H1 (cell line): ENCODE results near the gene TC2N. TPM values are rescaled to one million over a fixed set of nuclear protein-coding genes. Genes with fewer than 3 reads are reported as not detected.

ENCODE experiments used
- CREB1 ChIP-seq: IDR thresholded peaks from 2 replicates; pipeline ENCODE4 v1.6.1; 2012; ENCODE audit warnings: inconsistent platforms
- MAFK ChIP-seq: IDR thresholded peaks from 2 replicates; pipeline ENCODE4 v1.6.1; 2012; ENCODE audit warnings: low read depth, mild to moderate bottlenecking, improper control_type of control experiment, low read length
- polyA plus RNA-seq, 7 experiments: library from polyadenylated mRNA; depleted of rRNA in 3 of 7; stranded (reverse) in 5 of 7; unstranded in 2 of 7; fragments of >200 nt in 5 of 7; fragments of 200-250 nt in 2 of 7; gene quantifications; 1 replicate in 5 of 7; 2 replicates in 1 of 7; 4 replicates in 1 of 7; pipeline versions ENCODE4 v1.2.1 to v1.2.3, GENCODE V29; 2011 to 2013; ENCODE audit warnings: missing spikeins in 2 of 7, mixed read lengths in 2 of 7
- total RNA-seq: library from RNA; stranded (reverse); fragmentation: NEBNext Ultra II Directional; extraction: Animal tissue kit (Norgen Biotek cat#: 25700); gene quantifications from 2 replicates; pipeline ENCODE4 v1.2.1, GENCODE V29; 2021
- TF ChIP-seq, protein P1 (sequence below): fragments of 300-600 bp; sonication (generic); IDR thresholded peaks from 2 replicates; pipeline ENCODE4 v1.7.1; 2012; ENCODE audit warnings: low read length, moderate library complexity, mild to moderate bottlenecking, inconsistent platforms; ENCODE audit not compliant: insufficient replicate concordance
- TF ChIP-seq, protein P2 (sequence below): IDR thresholded peaks from 2 replicates; pipeline ENCODE4 v1.6.1; 2011; ENCODE audit warnings: low read depth, mild to moderate bottlenecking, low read length; ENCODE audit not compliant: insufficient read depth

TC2N gene
- total and polyA plus RNA-seq, 2 of the 8 experiments (the other 6 are each of a cell fraction or from before 2014, with no cell fraction given), result 9.7 to 36.2 TPM

DNA sequence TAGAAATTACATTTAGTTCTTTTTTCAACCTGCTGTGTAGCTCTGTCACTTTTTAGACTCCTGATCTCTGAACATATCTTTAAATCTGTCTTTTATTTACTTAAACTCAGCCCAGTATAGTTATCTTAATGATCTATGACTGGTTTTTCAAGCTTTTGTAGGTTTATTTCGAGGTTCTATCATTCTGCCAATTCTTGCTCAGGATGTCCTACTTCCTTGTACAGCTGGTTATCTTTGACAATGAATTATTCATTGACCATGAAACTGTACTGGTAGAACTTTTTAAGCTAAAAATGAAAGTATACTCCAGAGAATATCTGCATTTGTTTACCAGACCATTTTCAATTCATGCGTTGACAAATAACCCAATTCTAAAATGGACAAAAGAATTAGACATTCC lies 37.8 kb downstream of the TC2N start (continued):
- TF ChIP-seq, protein P1, sequence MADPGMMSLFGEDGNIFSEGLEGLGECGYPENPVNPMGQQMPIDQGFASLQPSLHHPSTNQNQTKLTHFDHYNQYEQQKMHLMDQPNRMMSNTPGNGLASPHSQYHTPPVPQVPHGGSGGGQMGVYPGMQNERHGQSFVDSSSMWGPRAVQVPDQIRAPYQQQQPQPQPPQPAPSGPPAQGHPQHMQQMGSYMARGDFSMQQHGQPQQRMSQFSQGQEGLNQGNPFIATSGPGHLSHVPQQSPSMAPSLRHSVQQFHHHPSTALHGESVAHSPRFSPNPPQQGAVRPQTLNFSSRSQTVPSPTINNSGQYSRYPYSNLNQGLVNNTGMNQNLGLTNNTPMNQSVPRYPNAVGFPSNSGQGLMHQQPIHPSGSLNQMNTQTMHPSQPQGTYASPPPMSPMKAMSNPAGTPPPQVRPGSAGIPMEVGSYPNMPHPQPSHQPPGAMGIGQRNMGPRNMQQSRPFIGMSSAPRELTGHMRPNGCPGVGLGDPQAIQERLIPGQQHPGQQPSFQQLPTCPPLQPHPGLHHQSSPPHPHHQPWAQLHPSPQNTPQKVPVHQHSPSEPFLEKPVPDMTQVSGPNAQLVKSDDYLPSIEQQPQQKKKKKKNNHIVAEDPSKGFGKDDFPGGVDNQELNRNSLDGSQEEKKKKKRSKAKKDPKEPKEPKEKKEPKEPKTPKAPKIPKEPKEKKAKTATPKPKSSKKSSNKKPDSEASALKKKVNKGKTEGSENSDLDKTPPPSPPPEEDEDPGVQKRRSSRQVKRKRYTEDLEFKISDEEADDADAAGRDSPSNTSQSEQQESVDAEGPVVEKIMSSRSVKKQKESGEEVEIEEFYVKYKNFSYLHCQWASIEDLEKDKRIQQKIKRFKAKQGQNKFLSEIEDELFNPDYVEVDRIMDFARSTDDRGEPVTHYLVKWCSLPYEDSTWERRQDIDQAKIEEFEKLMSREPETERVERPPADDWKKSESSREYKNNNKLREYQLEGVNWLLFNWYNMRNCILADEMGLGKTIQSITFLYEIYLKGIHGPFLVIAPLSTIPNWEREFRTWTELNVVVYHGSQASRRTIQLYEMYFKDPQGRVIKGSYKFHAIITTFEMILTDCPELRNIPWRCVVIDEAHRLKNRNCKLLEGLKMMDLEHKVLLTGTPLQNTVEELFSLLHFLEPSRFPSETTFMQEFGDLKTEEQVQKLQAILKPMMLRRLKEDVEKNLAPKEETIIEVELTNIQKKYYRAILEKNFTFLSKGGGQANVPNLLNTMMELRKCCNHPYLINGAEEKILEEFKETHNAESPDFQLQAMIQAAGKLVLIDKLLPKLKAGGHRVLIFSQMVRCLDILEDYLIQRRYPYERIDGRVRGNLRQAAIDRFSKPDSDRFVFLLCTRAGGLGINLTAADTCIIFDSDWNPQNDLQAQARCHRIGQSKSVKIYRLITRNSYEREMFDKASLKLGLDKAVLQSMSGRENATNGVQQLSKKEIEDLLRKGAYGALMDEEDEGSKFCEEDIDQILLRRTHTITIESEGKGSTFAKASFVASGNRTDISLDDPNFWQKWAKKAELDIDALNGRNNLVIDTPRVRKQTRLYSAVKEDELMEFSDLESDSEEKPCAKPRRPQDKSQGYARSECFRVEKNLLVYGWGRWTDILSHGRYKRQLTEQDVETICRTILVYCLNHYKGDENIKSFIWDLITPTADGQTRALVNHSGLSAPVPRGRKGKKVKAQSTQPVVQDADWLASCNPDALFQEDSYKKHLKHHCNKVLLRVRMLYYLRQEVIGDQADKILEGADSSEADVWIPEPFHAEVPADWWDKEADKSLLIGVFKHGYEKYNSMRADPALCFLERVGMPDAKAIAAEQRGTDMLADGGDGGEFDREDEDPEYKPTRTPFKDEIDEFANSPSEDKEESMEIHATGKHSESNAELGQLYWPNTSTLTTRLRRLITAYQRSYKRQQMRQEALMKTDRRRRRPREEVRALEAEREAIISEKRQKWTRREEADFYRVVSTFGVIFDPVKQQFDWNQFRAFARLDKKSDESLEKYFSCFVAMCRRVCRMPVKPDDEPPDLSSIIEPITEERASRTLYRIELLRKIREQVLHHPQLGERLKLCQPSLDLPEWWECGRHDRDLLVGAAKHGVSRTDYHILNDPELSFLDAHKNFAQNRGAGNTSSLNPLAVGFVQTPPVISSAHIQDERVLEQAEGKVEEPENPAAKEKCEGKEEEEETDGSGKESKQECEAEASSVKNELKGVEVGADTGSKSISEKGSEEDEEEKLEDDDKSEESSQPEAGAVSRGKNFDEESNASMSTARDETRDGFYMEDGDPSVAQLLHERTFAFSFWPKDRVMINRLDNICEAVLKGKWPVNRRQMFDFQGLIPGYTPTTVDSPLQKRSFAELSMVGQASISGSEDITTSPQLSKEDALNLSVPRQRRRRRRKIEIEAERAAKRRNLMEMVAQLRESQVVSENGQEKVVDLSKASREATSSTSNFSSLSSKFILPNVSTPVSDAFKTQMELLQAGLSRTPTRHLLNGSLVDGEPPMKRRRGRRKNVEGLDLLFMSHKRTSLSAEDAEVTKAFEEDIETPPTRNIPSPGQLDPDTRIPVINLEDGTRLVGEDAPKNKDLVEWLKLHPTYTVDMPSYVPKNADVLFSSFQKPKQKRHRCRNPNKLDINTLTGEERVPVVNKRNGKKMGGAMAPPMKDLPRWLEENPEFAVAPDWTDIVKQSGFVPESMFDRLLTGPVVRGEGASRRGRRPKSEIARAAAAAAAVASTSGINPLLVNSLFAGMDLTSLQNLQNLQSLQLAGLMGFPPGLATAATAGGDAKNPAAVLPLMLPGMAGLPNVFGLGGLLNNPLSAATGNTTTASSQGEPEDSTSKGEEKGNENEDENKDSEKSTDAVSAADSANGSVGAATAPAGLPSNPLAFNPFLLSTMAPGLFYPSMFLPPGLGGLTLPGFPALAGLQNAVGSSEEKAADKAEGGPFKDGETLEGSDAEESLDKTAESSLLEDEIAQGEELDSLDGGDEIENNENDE, result no peak
- TF ChIP-seq, protein P2, sequence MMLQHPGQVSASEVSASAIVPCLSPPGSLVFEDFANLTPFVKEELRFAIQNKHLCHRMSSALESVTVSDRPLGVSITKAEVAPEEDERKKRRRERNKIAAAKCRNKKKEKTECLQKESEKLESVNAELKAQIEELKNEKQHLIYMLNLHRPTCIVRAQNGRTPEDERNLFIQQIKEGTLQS, result no peak
- TF ChIP-seq MAFK (no peak), CREB1 (no peak)
